Stimulated activated naive CD8-positive, alpha-beta T cell treated with anti-CD3 and anti-CD28 coated beads, Interleukin-15, Interleukin-2, amounts not matched to agents 100 ng/mL and 50 ng/mL, for 24 hours (primary cell): Measurements from ENCODE around the gene GNAS.
"Not testable (repeated sequence)": the region's sequence is repeated elsewhere in the genome, so short reads cannot be mapped to it uniquely, and the experiment has no call there.

Experiments used
- H3K27ac Mint-ChIP-seq: one replicate; pipeline ENCODE4 v1.8.0; 2021; ENCODE audit warnings: mild to moderate bottlenecking, mixed read lengths
- H3K27me3 Mint-ChIP-seq: one replicate; pipeline ENCODE4 v1.8.0; 2021; ENCODE audit warnings: mixed read lengths
- H3K36me3 Mint-ChIP-seq: one replicate; pipeline ENCODE4 v1.8.0; 2021; ENCODE audit warnings: low read depth, mixed read lengths
- H3K4me1 Mint-ChIP-seq: one replicate; pipeline ENCODE4 v1.8.0; 2021; ENCODE audit warnings: low read depth, mixed read lengths
- H3K4me3 Mint-ChIP-seq: one replicate; pipeline ENCODE4 v1.8.0; 2021; ENCODE audit warnings: mild to moderate bottlenecking, mixed read lengths
- H3K9me3 Mint-ChIP-seq: one replicate; pipeline ENCODE4 v1.8.0; 2021; ENCODE audit warnings: mixed read lengths

Gene GNAS

DNA sequence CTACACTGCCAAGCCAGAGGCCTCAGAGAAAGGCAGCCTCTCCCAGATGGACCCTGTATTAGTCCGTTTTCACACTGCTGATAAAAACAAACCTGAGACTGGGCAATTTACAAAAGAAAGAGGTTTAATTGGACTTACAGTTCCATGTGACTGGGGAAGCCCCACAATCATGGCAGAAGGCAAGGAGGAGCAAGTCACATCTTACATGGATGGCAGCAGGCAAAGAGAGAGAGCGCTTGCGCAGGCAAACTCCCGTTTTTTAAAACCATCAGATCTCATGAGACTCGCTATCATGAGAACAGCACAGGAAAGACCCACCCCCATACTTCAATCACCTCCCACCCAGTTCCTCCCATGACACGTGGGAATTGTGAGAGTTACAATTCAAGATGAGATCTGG, 32.0 kb upstream of the GNAS start:
- H3K36me3 Mint-ChIP-seq: peaks cover 21% of the 10 kb centered on the region
- peaks cover 12% of the 10 kb centered on the region for H3K9me3 Mint-ChIP-seq
- peaks cover 15% of the 10 kb centered on the region for H3K4me1 Mint-ChIP-seq
- peaks cover 22% of the 10 kb centered on the region for H3K27me3 Mint-ChIP-seq
- H3K4me3 Mint-ChIP-seq, H3K27ac Mint-ChIP-seq: not testable (repeated sequence)

DNA sequence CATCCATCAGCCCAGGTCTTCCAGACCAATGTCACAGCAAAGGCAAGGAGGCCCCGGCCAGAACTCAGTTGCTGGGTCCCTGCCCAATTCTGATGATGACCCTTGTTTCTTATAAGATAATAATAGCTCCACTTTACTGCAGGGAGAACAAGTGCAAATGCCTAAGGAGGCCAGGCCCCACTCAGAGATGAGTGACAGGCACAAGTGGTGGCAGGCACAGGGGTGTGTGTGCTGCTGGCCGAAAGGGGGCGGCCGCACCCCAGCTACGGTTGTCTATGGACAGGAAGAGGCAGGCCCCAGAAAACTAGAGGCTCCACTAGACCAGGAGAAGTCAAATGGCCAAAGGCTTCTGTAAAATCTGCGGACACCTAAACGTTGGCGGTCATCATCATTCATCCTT, 30.4 kb upstream of the GNAS start:
- Mint-ChIP-seq H3K4me1 (peaks cover 15% of the 10 kb centered on the region), H3K27ac (no peak overlapping the region), H3K27me3 (peaks cover 15% of the 10 kb centered on the region), H3K4me3 (no peak overlapping the region), H3K36me3 (peaks cover 21% of the 10 kb centered on the region), H3K9me3 (peaks cover 12% of the 10 kb centered on the region)

DNA sequence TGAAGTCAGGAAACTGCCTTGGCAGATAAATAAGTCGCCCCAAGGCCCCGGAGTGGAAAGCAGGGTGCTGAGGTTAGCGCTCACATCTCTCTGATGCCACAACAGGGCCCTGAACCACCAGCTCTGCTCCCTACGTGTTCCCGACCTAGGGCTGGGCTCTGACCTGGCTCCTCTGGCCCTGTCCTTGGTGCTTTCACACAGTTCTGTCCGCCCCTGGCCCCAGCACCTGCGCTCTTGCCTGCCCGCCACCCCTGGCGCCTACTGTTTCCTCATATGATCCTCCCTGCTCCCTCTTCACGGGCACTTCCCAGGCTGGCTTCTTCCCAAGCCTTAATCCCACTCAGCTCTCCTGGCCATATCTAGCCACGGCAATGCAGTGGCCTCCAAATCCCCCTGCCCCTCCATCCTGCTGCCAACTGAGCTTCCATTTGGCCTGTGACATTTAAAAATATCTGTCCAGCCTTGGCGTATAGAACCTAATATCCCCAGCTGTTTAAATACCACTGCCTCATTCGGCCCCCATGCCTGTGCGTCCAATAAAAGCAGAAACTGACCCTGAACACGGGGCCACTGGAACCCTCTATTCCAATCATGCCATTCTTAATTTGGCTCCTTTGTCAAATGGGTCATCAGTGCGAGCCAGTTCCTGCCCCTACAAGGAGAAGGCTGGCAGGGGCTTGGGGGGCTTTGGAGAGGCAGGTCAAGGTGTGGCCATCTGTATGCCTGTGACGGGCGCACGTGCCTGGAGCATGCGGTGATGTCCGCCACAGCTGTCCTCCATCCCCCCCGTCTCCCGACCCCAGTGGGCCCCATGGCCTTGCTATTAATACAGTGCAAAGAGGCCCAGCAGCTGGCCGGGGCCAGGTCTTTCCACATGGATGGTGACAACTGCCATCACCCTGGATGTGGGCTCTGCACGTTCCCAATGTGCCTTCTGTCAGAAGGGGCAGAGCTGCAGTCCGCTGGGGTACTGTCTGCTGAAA, 29.5 kb upstream of the GNAS start:
- Mint-ChIP-seq H3K36me3 (peaks cover 21% of the 10 kb centered on the region), H3K27ac (no peak overlapping the region), H3K4me3 (no peak overlapping the region), H3K9me3 (peaks cover 12% of the 10 kb centered on the region), H3K4me1 (peaks cover 14% of the 10 kb centered on the region), H3K27me3 (peaks cover 15% of the 10 kb centered on the region)

DNA sequence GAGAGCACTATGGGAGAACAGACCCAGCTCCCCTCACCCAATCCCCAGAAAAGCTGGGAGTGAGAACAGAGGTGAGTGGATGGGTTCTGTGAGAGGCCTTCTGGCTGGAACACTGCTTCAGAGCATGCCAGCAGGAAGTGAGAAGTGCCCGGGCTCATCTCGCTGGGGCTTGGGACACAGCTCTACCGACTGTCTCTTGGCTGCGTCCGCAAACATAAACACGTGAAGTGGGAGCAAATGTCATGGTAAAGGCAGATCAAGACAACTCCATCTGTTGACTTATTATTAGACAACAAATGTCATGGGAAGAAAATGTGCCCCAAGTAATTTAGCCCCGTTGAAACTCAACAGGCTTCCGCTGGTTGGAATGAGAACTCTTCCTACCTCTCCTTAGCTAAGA, 27.7 kb upstream of the GNAS start:
- H3K9me3 Mint-ChIP-seq: peaks cover 12% of the 10 kb centered on the region
- H3K36me3 Mint-ChIP-seq: peaks cover 12% of the 10 kb centered on the region
- no peak overlapping the region for H3K4me3 Mint-ChIP-seq
- H3K27me3 Mint-ChIP-seq: peaks cover 19% of the 10 kb centered on the region
- H3K27ac Mint-ChIP-seq: no peak overlapping the region
- H3K4me1 Mint-ChIP-seq: no peaks in the 10 kb centered on the region

DNA sequence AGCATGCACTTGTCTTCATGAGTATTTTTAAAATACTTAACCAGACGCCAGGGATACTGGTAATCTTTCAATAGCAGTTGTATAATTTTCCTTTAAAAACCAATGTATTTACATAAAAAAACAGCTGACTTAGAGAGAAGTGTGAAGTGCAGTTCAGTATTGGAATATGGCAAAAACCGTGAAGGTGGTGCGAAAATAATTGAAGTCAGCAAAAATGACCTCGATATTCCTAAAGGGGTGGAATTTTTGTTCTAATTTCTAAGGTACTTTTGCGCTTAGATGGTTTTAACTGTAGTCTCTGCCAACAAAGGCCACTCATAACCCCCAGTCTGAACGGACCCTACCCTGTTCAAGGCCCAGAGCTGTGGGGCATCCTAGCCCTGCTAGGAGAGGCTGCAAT, 27.1 kb upstream of the GNAS start:
- Mint-ChIP-seq H3K4me1 (no peaks in the 10 kb centered on the region), H3K4me3 (no peak overlapping the region), H3K36me3 (peaks cover 10% of the 10 kb centered on the region), H3K27ac (no peak overlapping the region), H3K27me3 (peaks cover 18% of the 10 kb centered on the region), H3K9me3 (peaks cover 10% of the 10 kb centered on the region)

DNA sequence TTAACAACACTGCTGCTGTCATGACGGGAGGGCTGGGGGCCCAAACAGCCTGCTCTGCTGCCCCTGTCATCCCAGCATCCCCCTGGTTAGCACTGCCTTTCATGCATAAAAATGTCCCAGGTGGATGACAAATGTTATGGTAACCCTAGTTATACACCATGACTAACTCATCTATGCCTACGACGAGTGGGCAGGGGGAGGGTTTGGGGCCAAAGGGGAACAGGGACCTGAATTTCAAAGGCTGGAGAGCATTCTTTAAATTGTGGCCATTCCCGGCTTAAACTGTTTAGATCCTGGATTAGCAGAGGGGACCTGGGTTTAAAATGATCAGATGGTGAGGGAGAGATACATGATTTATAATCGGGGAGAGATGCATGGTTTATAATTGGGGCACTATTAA, 26.2 kb upstream of the GNAS start:
- H3K9me3 Mint-ChIP-seq: peaks cover 2% of the 10 kb centered on the region
- H3K4me1 Mint-ChIP-seq: no peaks in the 10 kb centered on the region
- no peak overlapping the region for H3K4me3 Mint-ChIP-seq
- H3K27me3 Mint-ChIP-seq: peaks cover 14% of the 10 kb centered on the region
- H3K27ac Mint-ChIP-seq: no peak overlapping the region
- peaks cover 6% of the 10 kb centered on the region for H3K36me3 Mint-ChIP-seq

DNA sequence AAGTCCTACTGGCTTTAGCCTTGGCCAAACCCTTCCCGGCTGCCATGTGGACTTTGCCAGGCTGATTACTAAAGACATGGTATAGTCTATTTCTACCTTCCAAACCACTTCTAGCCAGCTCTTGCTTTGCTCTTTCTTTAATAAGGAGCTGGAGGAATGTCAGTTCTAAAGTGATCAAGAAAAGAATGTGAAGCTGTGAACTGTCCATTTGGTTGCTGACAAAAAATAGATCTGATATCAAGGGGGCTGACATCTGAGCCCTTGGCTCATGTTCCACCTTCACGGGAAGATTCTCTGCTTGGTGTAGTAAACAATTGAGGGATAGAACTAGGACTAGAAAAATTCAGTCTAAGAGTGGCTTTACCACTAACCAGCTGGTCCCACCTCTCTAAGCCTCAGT, 24.4 kb upstream of the GNAS start:
- Mint-ChIP-seq H3K4me3 (no peak overlapping the region), H3K36me3 (peaks cover 4% of the 10 kb centered on the region), H3K9me3 (no peaks in the 10 kb centered on the region), H3K4me1 (no peaks in the 10 kb centered on the region), H3K27ac (no peak overlapping the region), H3K27me3 (peaks cover 26% of the 10 kb centered on the region)

DNA sequence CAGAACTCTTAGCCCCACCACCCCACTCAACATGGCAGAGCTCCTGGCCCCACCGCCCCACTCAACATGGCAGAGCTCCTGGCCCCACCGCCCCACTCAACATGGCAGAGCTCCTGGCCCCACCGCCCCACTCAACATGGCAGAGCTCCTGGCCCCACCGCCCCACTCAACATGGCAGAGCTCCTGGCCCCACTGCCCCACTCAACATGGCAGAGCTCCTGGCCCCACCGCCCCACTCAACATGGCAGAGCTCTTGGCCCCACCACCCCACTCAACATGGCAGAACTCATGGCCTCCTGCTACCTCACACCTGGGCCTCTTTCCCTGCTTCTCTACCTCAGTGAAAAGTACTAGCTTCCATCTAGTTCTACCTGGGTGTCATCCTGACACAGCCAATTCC, 23.7 kb upstream of the GNAS start:
- H3K4me3 Mint-ChIP-seq, H3K27ac Mint-ChIP-seq, H3K4me1 Mint-ChIP-seq, H3K36me3 Mint-ChIP-seq, H3K9me3 Mint-ChIP-seq: not testable (repeated sequence)
- H3K27me3 Mint-ChIP-seq: peaks cover 33% of the 10 kb centered on the region

DNA sequence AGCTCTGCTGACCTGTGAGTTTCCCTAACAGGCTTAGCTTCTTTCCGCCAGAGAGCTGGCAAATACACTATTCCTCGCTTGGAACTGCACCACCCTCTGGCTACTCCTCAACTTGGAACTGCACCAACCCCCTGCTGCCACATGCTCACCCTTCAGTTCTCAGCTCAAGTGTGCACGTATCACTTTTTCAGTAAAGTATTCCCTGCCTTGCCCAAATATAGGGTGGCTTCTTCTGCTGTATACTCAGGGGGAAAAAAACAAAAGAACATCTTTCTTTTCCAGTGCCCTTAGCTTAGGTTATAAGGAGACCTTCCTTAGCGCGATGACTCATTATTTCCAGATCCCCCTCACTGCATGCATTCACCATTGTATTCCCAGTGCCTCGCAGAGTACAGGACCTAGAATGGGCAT, 23.0 kb upstream of the GNAS start:
- Mint-ChIP-seq H3K9me3 (no peaks in the 10 kb centered on the region), H3K27me3 (peaks cover 40% of the 10 kb centered on the region), H3K4me3 (no peak overlapping the region), H3K27ac (no peak overlapping the region), H3K4me1 (no peaks in the 10 kb centered on the region), H3K36me3 (peaks cover 4% of the 10 kb centered on the region)

DNA sequence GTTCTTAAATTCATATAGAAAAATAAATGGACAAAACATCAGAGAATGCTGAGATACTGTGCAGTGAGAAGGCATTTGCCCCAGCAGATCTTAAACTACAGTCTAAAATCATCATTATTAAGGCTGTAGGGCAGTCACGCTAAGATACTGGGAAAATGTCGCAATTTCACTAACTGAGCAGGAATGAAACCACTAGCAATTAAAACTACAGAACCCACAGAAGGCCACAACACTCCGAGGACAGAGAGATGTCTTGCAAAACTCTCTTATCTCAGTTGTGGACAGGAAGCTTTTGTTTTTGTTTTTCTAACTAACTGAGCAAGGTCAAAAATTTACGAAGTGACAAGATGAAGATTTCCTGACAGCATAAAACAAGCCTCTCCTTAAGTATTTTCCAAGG, 20.1 kb upstream of the GNAS start:
- Mint-ChIP-seq H3K27me3 (peaks cover 59% of the 10 kb centered on the region), H3K9me3 (no peaks in the 10 kb centered on the region), H3K4me1 (no peaks in the 10 kb centered on the region), H3K36me3 (peaks cover 4% of the 10 kb centered on the region), H3K4me3 (no peak overlapping the region), H3K27ac (no peak overlapping the region)

DNA sequence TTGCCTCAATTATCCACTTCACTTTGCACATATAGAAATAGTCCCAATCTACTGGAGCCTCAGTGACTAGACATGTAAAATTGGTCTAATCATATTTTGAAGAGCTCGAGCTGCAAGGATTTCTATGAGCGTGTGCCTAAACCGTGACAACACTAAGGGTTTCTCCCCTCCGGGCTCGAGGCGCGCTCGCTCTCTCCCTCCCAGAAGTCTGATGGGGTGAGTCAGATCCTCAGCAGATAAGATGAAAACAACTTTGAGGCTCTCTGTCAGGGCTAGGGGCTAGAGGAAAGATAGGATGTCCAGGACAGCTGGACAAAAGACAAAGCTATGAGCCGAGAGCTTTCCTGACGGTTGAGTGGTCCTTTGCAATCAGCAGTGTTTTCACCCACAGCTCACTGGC, 18.6 kb upstream of the GNAS start:
- H3K36me3 Mint-ChIP-seq: peaks cover 4% of the 10 kb centered on the region
- H3K4me3 Mint-ChIP-seq: no peak overlapping the region
- H3K27ac Mint-ChIP-seq: no peak overlapping the region
- H3K9me3 Mint-ChIP-seq: no peaks in the 10 kb centered on the region
- no peaks in the 10 kb centered on the region for H3K4me1 Mint-ChIP-seq
- H3K27me3 Mint-ChIP-seq: peaks cover 65% of the 10 kb centered on the region

DNA sequence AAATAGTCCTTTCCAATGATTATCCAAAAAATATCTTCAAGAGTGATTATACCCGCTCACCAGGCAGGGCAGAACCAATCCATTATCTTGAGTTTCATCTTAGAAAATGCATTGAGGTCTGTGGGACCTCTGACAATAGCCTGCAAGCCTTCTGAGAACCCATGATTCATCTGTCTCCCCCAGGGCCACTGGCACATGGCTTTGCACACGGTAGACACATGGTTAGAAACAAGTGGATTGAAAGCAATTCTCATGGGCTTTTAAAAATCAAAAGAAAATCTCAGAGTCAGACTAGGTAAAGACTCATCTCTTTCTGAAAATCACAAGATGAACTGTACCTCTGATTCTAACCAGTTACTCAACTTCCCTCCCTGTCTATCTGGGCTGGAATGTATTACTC, 17.3 kb upstream of the GNAS start:
- Mint-ChIP-seq H3K27ac (no peak overlapping the region), H3K9me3 (no peaks in the 10 kb centered on the region), H3K27me3 (peaks cover 66% of the 10 kb centered on the region), H3K36me3 (peaks cover 4% of the 10 kb centered on the region), H3K4me3 (no peak overlapping the region), H3K4me1 (peaks cover 8% of the 10 kb centered on the region)

DNA sequence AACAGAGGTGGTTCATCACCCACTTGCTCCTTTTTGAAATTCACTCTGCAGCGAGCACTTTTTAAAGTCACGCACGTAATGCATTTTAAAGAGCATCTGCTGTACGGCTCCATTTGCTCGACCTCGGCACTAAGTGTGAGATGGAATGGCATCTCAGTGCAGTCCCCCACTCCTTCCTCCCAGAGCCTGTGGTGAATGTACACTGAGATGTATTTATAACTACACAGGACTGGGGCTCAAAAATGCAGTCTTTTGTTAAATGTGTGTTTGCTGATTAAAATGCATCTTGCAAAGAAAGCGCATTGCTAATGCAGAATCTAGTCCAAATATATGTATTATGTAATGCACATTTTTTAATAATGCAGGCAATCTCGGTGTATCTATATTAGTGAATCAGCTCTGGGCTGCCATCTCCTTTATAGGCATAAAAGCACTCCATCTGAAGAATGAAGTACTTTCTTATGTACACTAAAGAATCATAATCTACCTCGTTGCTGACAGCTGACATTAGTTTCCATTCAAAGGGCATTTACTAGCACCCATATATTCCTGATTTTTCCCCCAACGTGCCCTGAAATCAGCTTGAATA, 15.8 kb upstream of the GNAS start:
- H3K27ac Mint-ChIP-seq: no peak overlapping the region
- H3K9me3 Mint-ChIP-seq: no peaks in the 10 kb centered on the region
- no peaks in the 10 kb centered on the region for H3K36me3 Mint-ChIP-seq
- peaks cover 76% of the 10 kb centered on the region for H3K27me3 Mint-ChIP-seq
- H3K4me1 Mint-ChIP-seq: peaks cover 13% of the 10 kb centered on the region
- H3K4me3 Mint-ChIP-seq: no peak overlapping the region

DNA sequence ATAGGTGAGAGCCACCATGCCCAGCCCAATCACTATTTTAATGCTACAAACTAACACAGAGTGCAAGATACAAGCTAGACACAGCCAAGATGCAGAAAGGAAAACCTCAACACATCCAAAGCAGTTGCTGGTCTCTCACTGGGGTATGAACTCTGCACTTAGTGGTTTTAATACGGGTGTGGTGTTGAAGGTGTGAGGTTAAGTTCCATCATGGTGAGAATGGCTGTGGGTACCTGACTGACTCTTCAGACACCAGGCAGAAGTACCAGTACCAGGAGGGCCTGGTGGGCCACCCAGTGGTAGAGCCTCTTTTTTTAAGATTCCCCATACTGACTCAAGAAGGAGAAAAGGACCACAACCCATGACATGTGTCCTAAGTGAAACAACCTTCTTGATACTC, 14.8 kb upstream of the GNAS start:
- peaks cover 17% of the 10 kb centered on the region for H3K4me1 Mint-ChIP-seq
- H3K4me3 Mint-ChIP-seq: no peak overlapping the region
- peaks cover 77% of the 10 kb centered on the region for H3K27me3 Mint-ChIP-seq
- H3K9me3 Mint-ChIP-seq: no peaks in the 10 kb centered on the region
- peaks cover 4% of the 10 kb centered on the region for H3K36me3 Mint-ChIP-seq
- no peak overlapping the region for H3K27ac Mint-ChIP-seq

DNA sequence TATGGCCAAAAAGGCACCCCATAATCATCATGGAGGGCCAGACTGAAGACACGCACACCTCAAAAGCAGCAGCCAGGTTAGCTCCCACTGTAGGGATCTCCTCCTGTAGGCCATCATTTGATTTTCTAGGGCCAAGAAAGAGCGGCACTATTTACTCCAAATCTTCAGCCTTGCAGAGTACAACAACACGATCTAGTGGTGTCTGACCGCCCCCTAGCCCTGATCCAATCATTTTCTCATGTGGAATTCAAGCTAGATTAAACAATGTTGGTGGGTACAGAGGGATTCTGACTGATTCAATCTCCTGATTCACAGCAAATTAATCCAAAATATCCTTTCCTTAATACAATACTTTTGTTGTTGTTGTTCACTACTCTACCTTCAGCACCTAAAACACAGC, 14.3 kb upstream of the GNAS start:
- H3K4me3 Mint-ChIP-seq: no peak overlapping the region
- peaks cover 77% of the 10 kb centered on the region for H3K27me3 Mint-ChIP-seq
- H3K27ac Mint-ChIP-seq: no peak overlapping the region
- H3K4me1 Mint-ChIP-seq: peaks cover 17% of the 10 kb centered on the region
- H3K9me3 Mint-ChIP-seq: no peaks in the 10 kb centered on the region
- H3K36me3 Mint-ChIP-seq: peaks cover 4% of the 10 kb centered on the region
